Right atrium auricular region (tissue), 2 donors: ENCODE data around the gene ANK2. TPM values are rescaled to one million over a fixed set of nuclear protein-coding genes. Genes with fewer than 3 reads are reported as not detected.

Experiments
- DNase-seq: peaks from one replicate; pipeline ENCODE4 v3.0.0-alpha.2; 2019; ENCODE audit warnings: low spot score
- H3K27ac ChIP-seq, 2 donors: fragments of 200-600 bp; sonication (generic); 1 replicate in 1 of 2; 2 replicates in 1 of 2; pipeline ENCODE4 v1.5.1; 2016 to 2019
- H3K27me3 ChIP-seq, 2 donors: fragments of 200-600 bp; sonication (generic); one replicate each; pipeline versions ENCODE4 v1.5.1 to v1.6.0; 2017 to 2019
- H3K36me3 ChIP-seq: fragments of 200-600 bp; sonication (generic); one replicate; pipeline ENCODE4 v1.5.1; 2016
- H3K4me1 ChIP-seq, 2 donors: fragments of 200-600 bp; sonication (generic); one replicate each; pipeline versions ENCODE4 v1.5.1 to v1.6.0; 2017 to 2019
- H3K4me3 ChIP-seq, 2 donors: fragments of 200-600 bp; sonication (generic); 1 replicate in 1 of 2; 2 replicates in 1 of 2; pipeline ENCODE4 v1.5.1; 2017 to 2019; ENCODE audit warnings: mild to moderate bottlenecking in 1 of 2, moderate library complexity in 1 of 2
- H3K9me3 ChIP-seq, 2 donors: fragments of 200-600 bp; sonication (generic); one replicate each; pipeline ENCODE4 v1.5.1; 2019
- CTCF ChIP-seq, 2 donors: fragments of 200-600 bp; sonication (generic); IDR thresholded peaks; one replicate each; pipeline ENCODE4 v1.5.1; 2019; ENCODE audit warnings: antibody characterized with exemption in 2 of 2
- total RNA-seq, 2 donors: library from RNA; depleted of rRNA; stranded (reverse); fragments of >200 nt; gene quantifications; one replicate each; pipeline ENCODE4 v1.1.0, GENCODE V29; 2016

Gene ANK2
- total RNA-seq, 2 donors from 2014 or later = 169 to 332 TPM

GRCh38 chr4:113405874-113406722 lies 356.6 kb downstream of the ANK2 start:
- H3K27me3 ChIP-seq = no peaks in the 10 kb centered on the region
- TF ChIP-seq CTCF (IDR thresholded peaks at IDR 0.05) = no peak
- H3K27ac ChIP-seq = no peak overlapping the region
- H3K36me3 ChIP-seq = no peaks in the 10 kb centered on the region
- DNase-seq = no peak
- no peaks in the 10 kb centered on the region for H3K9me3 ChIP-seq
- no peak overlapping the region for H3K4me3 ChIP-seq
- peaks cover 0 to 10% of the 10 kb centered on the region in 2 donors for H3K4me1 ChIP-seq

GRCh38 chr4:113406723-113407016 lies 357.2 kb downstream of the ANK2 start:
- no peaks in the 10 kb centered on the region for H3K36me3 ChIP-seq
- no peak for DNase-seq
- H3K27me3 ChIP-seq = no peaks in the 10 kb centered on the region
- peaks cover 0 to 10% of the 10 kb centered on the region in 2 donors for H3K4me1 ChIP-seq
- TF ChIP-seq CTCF (IDR thresholded peaks at IDR 0.05) = no peak
- no peaks in the 10 kb centered on the region for H3K9me3 ChIP-seq
- H3K4me3 ChIP-seq = no peak overlapping the region
- no peak overlapping the region for H3K27ac ChIP-seq

- no peaks in the 10 kb centered on the region for H3K9me3 ChIP-seq
- TF ChIP-seq CTCF (IDR thresholded peaks at IDR 0.05) = no peak
- H3K36me3 ChIP-seq = no peaks in the 10 kb centered on the region
- H3K27me3 ChIP-seq = no peaks in the 10 kb centered on the region
- H3K27ac ChIP-seq = no peak overlapping the region
- H3K4me1 ChIP-seq = peaks cover 0 to 10% of the 10 kb centered on the region in 2 donors
- no peak overlapping the region for H3K4me3 ChIP-seq
- no peak for DNase-seq
Observed at GRCh38 chr4:113407409-113407808, 358.0 kb downstream of the ANK2 start.

GRCh38 chr4:113409181-113409580 lies 359.7 kb downstream of the ANK2 start:
- Histone ChIP-seq H3K9me3 (no peaks in the 10 kb centered on the region), H3K4me1 (peaks cover 0 to 10% of the 10 kb centered on the region in 2 donors), H3K36me3 (no peaks in the 10 kb centered on the region), H3K4me3 (no peak overlapping the region), H3K27me3 (no peaks in the 10 kb centered on the region), H3K27ac (no peak overlapping the region)
- no peak for TF ChIP-seq CTCF (IDR thresholded peaks at IDR 0.05)
- no peak for DNase-seq

- Histone ChIP-seq H3K36me3 (no peaks in the 10 kb centered on the region), H3K4me3 (no peak overlapping the region), H3K27me3 (no peaks in the 10 kb centered on the region), H3K9me3 (no peaks in the 10 kb centered on the region), H3K27ac (no peak overlapping the region), H3K4me1 (no peaks in the 10 kb centered on the region)
- DNase-seq = no peak
- TF ChIP-seq CTCF (IDR thresholded peaks at IDR 0.05) = no peak
Observed at GRCh38 chr4:113410686-113411085, 361.2 kb downstream of the ANK2 start.

GRCh38 chr4:113411496-113411938 lies 362.1 kb downstream of the ANK2 start:
- no peak overlapping the region for H3K27ac ChIP-seq
- H3K36me3 ChIP-seq = no peaks in the 10 kb centered on the region
- H3K4me1 ChIP-seq = no peaks in the 10 kb centered on the region
- no peaks in the 10 kb centered on the region for H3K9me3 ChIP-seq
- H3K27me3 ChIP-seq = no peaks in the 10 kb centered on the region
- H3K4me3 ChIP-seq = no peak overlapping the region
- TF ChIP-seq CTCF (IDR thresholded peaks at IDR 0.05) = peak in 1 of 2 donors; percentile 10
- DNase-seq = no peak
